CD14-positive monocyte (primary cell): Measurements from ENCODE around the gene SLC5A4. TPM values are rescaled to one million over a fixed set of nuclear protein-coding genes. Genes with fewer than 3 reads are reported as not detected.

Source experiments
- DNase-seq, 3 donors: peaks; one replicate each; pipeline ENCODE4 v3.0.0-alpha.2; 2011 to 2022
- H2AFZ ChIP-seq: 2 replicates; pipeline ENCODE4 v1.6.0; 2012; ENCODE audit warnings: mild to moderate bottlenecking, low read depth, low read length, inconsistent platforms; ENCODE audit not compliant: insufficient read depth, poor library complexity, severe bottlenecking
- H3K27ac ChIP-seq, 2 donors: 1 replicate in 1 of 2; 2 replicates in 1 of 2; pipeline ENCODE4 v1.5.1; 2012 to 2013; ENCODE audit warnings: low read length in 2 of 2, control low read depth in 1 of 2, inconsistent platforms in 1 of 2, low read depth in 1 of 2, mild to moderate bottlenecking in 1 of 2
- H3K27me3 ChIP-seq, 2 donors: one replicate each; pipeline versions ENCODE4 v1.6.0 to v1.6.1; 2011 to 2013; ENCODE audit warnings: low read length in 2 of 2; ENCODE audit not compliant: control insufficient read depth in 2 of 2, insufficient read depth in 2 of 2
- H3K36me3 ChIP-seq, 2 donors: replicated peaks in 1 of 2; 1 replicate in 1 of 2; 2 replicates in 1 of 2; pipeline versions ENCODE4 v1.5.1 to v1.6.1; 2012 to 2013; ENCODE audit warnings: low read length in 2 of 2, control low read depth in 1 of 2, inconsistent platforms in 1 of 2, mild to moderate bottlenecking in 1 of 2; ENCODE audit not compliant: insufficient read depth in 2 of 2, control insufficient read depth in 1 of 2
- H3K4me1 ChIP-seq, 2 donors: 1 replicate in 1 of 2; 2 replicates in 1 of 2; pipeline versions ENCODE4 v1.5.1 to v1.6.1; 2012 to 2013; ENCODE audit warnings: low read length in 2 of 2, control low read depth in 1 of 2, inconsistent platforms in 1 of 2, mild to moderate bottlenecking in 1 of 2, moderate library complexity in 1 of 2; ENCODE audit not compliant: insufficient read depth in 2 of 2, control insufficient read depth in 1 of 2
- H3K4me2 ChIP-seq: replicated peaks from 2 replicates; pipeline ENCODE3; 2012; ENCODE audit warnings: low read length, moderate library complexity, mild to moderate bottlenecking; ENCODE audit not compliant: poor library complexity, severe bottlenecking; ENCODE audit errors: extremely low read depth
- H3K4me3 ChIP-seq, 3 experiments: fragments of 200-600 bp in 1 of 3; sonication (generic) in 1 of 3; replicated peaks in 1 of 3; 1 replicate in 2 of 3; 2 replicates in 1 of 3; pipeline ENCODE4 v1.5.1; 2011 to 2013; ENCODE audit warnings: low read length in 3 of 3, mild to moderate bottlenecking in 3 of 3, control low read depth in 2 of 3, low read depth in 2 of 3, inconsistent platforms in 1 of 3, moderate library complexity in 1 of 3
- H3K79me2 ChIP-seq: 2 replicates; pipeline ENCODE4 v1.6.0; 2012; ENCODE audit warnings: mild to moderate bottlenecking, control low read depth, inconsistent platforms, low read length, moderate library complexity; ENCODE audit not compliant: insufficient read depth
- H3K9ac ChIP-seq: 2 replicates; pipeline ENCODE4 v1.6.0; 2017; ENCODE audit warnings: low read length, mild to moderate bottlenecking; ENCODE audit not compliant: insufficient read depth, poor library complexity, severe bottlenecking
- H3K9me3 ChIP-seq, 2 donors: replicated peaks in 1 of 2; 1 replicate in 1 of 2; 2 replicates in 1 of 2; pipeline versions ENCODE4 v1.5.1 to v1.6.1; 2012 to 2013; ENCODE audit warnings: low read length in 2 of 2, control low read depth in 1 of 2; ENCODE audit not compliant: control insufficient read depth in 1 of 2, insufficient read depth in 1 of 2
- H4K20me1 ChIP-seq: 2 replicates; pipeline ENCODE4 v1.6.0; 2012; ENCODE audit warnings: mild to moderate bottlenecking, low read length, control low read depth, moderate library complexity; ENCODE audit not compliant: insufficient read depth
- H3K27ac Mint-ChIP-seq, 7 donors: one replicate each; pipeline ENCODE4 v1.8.0; 2020; ENCODE audit warnings: mild to moderate bottlenecking in 7 of 7, mixed read lengths in 7 of 7, moderate library complexity in 6 of 7, inconsistent platforms in 2 of 7
- H3K27me3 Mint-ChIP-seq, 3 donors: one replicate each; pipeline ENCODE4 v1.8.0; 2021 to 2022; ENCODE audit warnings: low read depth in 3 of 3, mild to moderate bottlenecking in 3 of 3, mixed read lengths in 3 of 3, moderate library complexity in 3 of 3, inconsistent platforms in 1 of 3
- H3K36me3 Mint-ChIP-seq, 2 donors: one replicate each; pipeline ENCODE4 v1.8.0; 2020; ENCODE audit warnings: mixed read lengths in 2 of 2, inconsistent platforms in 1 of 2, mild to moderate bottlenecking in 1 of 2
- H3K4me1 Mint-ChIP-seq: one replicate; pipeline ENCODE4 v1.8.0; 2020; ENCODE audit warnings: mild to moderate bottlenecking, mixed read lengths
- H3K4me3 Mint-ChIP-seq, 2 donors: one replicate each; pipeline ENCODE4 v1.8.0; 2020; ENCODE audit warnings: mild to moderate bottlenecking in 2 of 2, mixed read lengths in 2 of 2, moderate library complexity in 1 of 2
- H3K9me3 Mint-ChIP-seq, 7 donors: one replicate each; pipeline ENCODE4 v1.8.0; 2020 to 2022; ENCODE audit warnings: mixed read lengths in 7 of 7, mild to moderate bottlenecking in 6 of 7, moderate library complexity in 6 of 7, inconsistent platforms in 2 of 7
- CTCF ChIP-seq: fragments of 200-600 bp; IDR thresholded peaks from one replicate; pipeline ENCODE4 v1.8.0; 2022; ENCODE audit warnings: antibody characterized with exemption, mild to moderate bottlenecking
- whole genome bisulfite sequencing: methylation state at CpG from one replicate; pipeline ENCODE4 v1.1.5; 2013; ENCODE audit warnings: missing lambda C conversion rate; ENCODE audit not compliant: insufficient coverage; 5-methylcytosine and 5-hydroxymethylcytosine counted together
- intact Hi-C, 2 donors: fragments of 100-400 bp; cut with micrococcal nuclease; formaldehyde crosslinking; loops; one replicate each; pipeline versions ENCODE4 v1.15.0 to v1.15.1; 2023
- polyA plus RNA-seq, 3 donors: library from polyadenylated mRNA; depleted of rRNA in 1 of 3; unstranded in 2 of 3; stranded (reverse) in 1 of 3; fragments of 300-500 nt in 2 of 3; fragments of >200 nt in 1 of 3; fragmentation: Illumina TruSeq in 2 of 3; gene quantifications; 1 replicate in 2 of 3; 2 replicates in 1 of 3; pipeline ENCODE4 v1.2.3, GENCODE V29; 2012 to 2021

SLC5A4 gene
- polyA plus RNA-seq, 3 donors, result not detected

- no peaks in the 10 kb centered on the region for H4K20me1 ChIP-seq
- no CpG with 5 or more reads among the region's 2 CpGs for whole genome bisulfite sequencing
These were observed 14.7 kb downstream of the SLC5A4 start for GRCh38 chr22:32240461-32240860.

GRCh38 chr22:32237906-32238305 lies 17.2 kb downstream of the SLC5A4 start:
- no peaks in the 10 kb centered on the region for H4K20me1 ChIP-seq
- H3K36me3 Mint-ChIP-seq, result no peaks in the 10 kb centered on the region
- H3K27ac Mint-ChIP-seq, result no peak overlapping the region
- H3K27me3 Mint-ChIP-seq, result peaks cover 10 to 26% (median 19%) of the 10 kb centered on the region in 3 donors
- no peaks in the 10 kb centered on the region for H3K36me3 ChIP-seq
- intact Hi-C loops, result no loop called here
- no peaks in the 10 kb centered on the region for H3K79me2 ChIP-seq
- no peak overlapping the region for H3K27ac ChIP-seq
- H3K9me3 ChIP-seq, result no peaks in the 10 kb centered on the region
- peaks cover 9% of the 10 kb centered on the region for H3K4me1 Mint-ChIP-seq
- DNase-seq, result no peak
- H3K27me3 ChIP-seq, result peaks cover 0 to 6% of the 10 kb centered on the region in 2 donors
- no peaks in the 10 kb centered on the region for H3K9me3 Mint-ChIP-seq
- no peak overlapping the region for H2AFZ ChIP-seq
- H3K4me2 ChIP-seq, result no peak overlapping the region
- no peak overlapping the region for H3K9ac ChIP-seq
- H3K4me3 Mint-ChIP-seq, result peak overlapping the region in 1 of 2 donors; percentile 18
- H3K4me1 ChIP-seq, result peaks cover 2 to 4% of the 10 kb centered on the region in 2 donors
- no peak for TF ChIP-seq CTCF
- WGBS, result 100% methylated on average over 1 of the region's 1 CpG
- H3K4me3 ChIP-seq, result no peak overlapping the region

More at GRCh38 chr22:32240461-32240860, 14.7 kb downstream of the SLC5A4 start:
- Mint-ChIP-seq H3K27ac (no peak overlapping the region), H3K4me3 (no peak overlapping the region), H3K4me1 (peaks cover 4% of the 10 kb centered on the region), H3K9me3 (no peaks in the 10 kb centered on the region), H3K36me3 (no peaks in the 10 kb centered on the region), H3K27me3 (peaks cover 3 to 21% (median 16%) of the 10 kb centered on the region in 3 donors)
- H3K36me3 ChIP-seq, result no peaks in the 10 kb centered on the region
- H3K79me2 ChIP-seq, result no peaks in the 10 kb centered on the region
- intact Hi-C loops, result no loop called here
- peaks cover 0 to 6% of the 10 kb centered on the region in 2 donors for H3K27me3 ChIP-seq
- no peak overlapping the region for H3K9ac ChIP-seq
- H3K4me1 ChIP-seq, result no peaks in the 10 kb centered on the region
- H2AFZ ChIP-seq, result no peak overlapping the region
- H3K27ac ChIP-seq, result no peak overlapping the region
- TF ChIP-seq CTCF, result no peak
- no peak overlapping the region for H3K4me3 ChIP-seq
- H3K4me2 ChIP-seq, result no peak overlapping the region
- no peak for DNase-seq
- H3K9me3 ChIP-seq, result no peaks in the 10 kb centered on the region
